NCI-H2196 (cell line): ENCODE results near the gene SKOR1.

ENCODE experiments used
- DNase-seq: peaks from one replicate; lab custom pipeline; 2025; ENCODE audit not compliant: unreplicated experiment; lab: John Stamatoyannopoulos, UW

The SKOR1 gene

GRCh38 chr15:67824976-67825880, at the start of gene SKOR1:
TSS of gene SKOR1 (plus strand) at chr15:67825509. CDS start at chr15:67825603, 94 bp downstream.
- no peak for DNase-seq

GRCh38 chr15:67775998-67776397, 49.3 kb upstream of the SKOR1 start:
- no peak for DNase-seq

GRCh38 chr15:67776600-67776999, 48.7 kb upstream of the SKOR1 start:
- DNase-seq, result no peak

- DNase-seq, result no peak
Observed at GRCh38 chr15:67777071-67777470, 48.2 kb upstream of the SKOR1 start.

- DNase-seq, result no peak
Observed at GRCh38 chr15:67777773-67778172, 47.5 kb upstream of the SKOR1 start.

- DNase-seq, result no peak
Observed at GRCh38 chr15:67778968-67779548, 46.3 kb upstream of the SKOR1 start.

GRCh38 chr15:67779549-67780111, 45.7 kb upstream of the SKOR1 start:
- DNase-seq, result no peak

- DNase-seq, result no peak
Observed at GRCh38 chr15:67781061-67781460, 44.2 kb upstream of the SKOR1 start.

GRCh38 chr15:67781907-67782690, 43.2 kb upstream of the SKOR1 start:
- DNase-seq, result no peak

- DNase-seq, result no peak
Observed at GRCh38 chr15:67782691-67782991, 42.7 kb upstream of the SKOR1 start.

- DNase-seq, result no peak
Observed at GRCh38 chr15:67783303-67783702, 42.0 kb upstream of the SKOR1 start.

- no peak for DNase-seq
Observed at GRCh38 chr15:67784090-67784781, 41.1 kb upstream of the SKOR1 start.

- DNase-seq, result no peak
Observed at GRCh38 chr15:67784856-67785430, 40.4 kb upstream of the SKOR1 start.

- DNase-seq, result no peak
Observed at GRCh38 chr15:67785431-67785830, 39.9 kb upstream of the SKOR1 start.

- no peak for DNase-seq
Observed at GRCh38 chr15:67786646-67787045, 38.7 kb upstream of the SKOR1 start.

GRCh38 chr15:67788986-67789385, 36.3 kb upstream of the SKOR1 start:
- no peak for DNase-seq

GRCh38 chr15:67790610-67791319, 34.5 kb upstream of the SKOR1 start:
- no peak for DNase-seq

- no peak for DNase-seq
Observed at GRCh38 chr15:67792250-67792942, 32.9 kb upstream of the SKOR1 start.

- DNase-seq, result no peak
Observed at GRCh38 chr15:67794832-67795574, 30.3 kb upstream of the SKOR1 start.
